Ovary (tissue), 3 donors: ENCODE data around the gene MTR.

Experiments used
- CTCF ChIP-seq, 3 donors: fragments of 450-650 bp in 2 of 3; fragments of 200-600 bp in 1 of 3; IDR thresholded peaks; one replicate each; pipeline versions ENCODE4 v1.5.1 to v1.8.0; 2016 to 2022; ENCODE audit warnings: antibody characterized with exemption in 3 of 3, mild to moderate bottlenecking in 1 of 3
- EP300 ChIP-seq: sonication (generic); formaldehyde crosslinking; IDR thresholded peaks from one replicate; pipeline ENCODE4 v1.6.1; 2017; ENCODE audit warnings: antibody characterized with exemption
- POLR2A ChIP-seq: fragments of 450-650 bp; IDR thresholded peaks from one replicate; pipeline ENCODE4 v1.6.1; 2017; ENCODE audit warnings: antibody characterized with exemption, mild to moderate bottlenecking, moderate library complexity
- donor health status: DM: no; HTN: no; CAD: no.

GRCh38 chr1:236930503-236930902 is 135.4 kb downstream of the MTR start:
- no peak for TF ChIP-seq POLR2A
- no peak for TF ChIP-seq CTCF (IDR thresholded peaks at IDR 0.05)
- no peak for TF ChIP-seq EP300
